K562 (cell line): ENCODE results near the gene CMBL. TPM values are rescaled to one million over a fixed set of nuclear protein-coding genes. Genes with fewer than 3 reads are reported as not detected.
A peak's percentile ranks its signal among the peaks of the same experiment; 100 is the strongest.

Experiments used
- AFF1 ChIP-seq, 2 experiments: fragments of 450-650 bp; IDR thresholded peaks; 2 replicates each; pipeline ENCODE4 v1.6.1; 2018; ENCODE audit warnings: mild to moderate bottlenecking in 2 of 2, low read depth in 1 of 2; ENCODE audit not compliant: partially characterized antibody in 2 of 2
- ETV1 ChIP-seq: fragments of 450-650 bp; conservative IDR thresholded peaks from 2 replicates; pipeline ENCODE4 v1.6.1; 2016; ENCODE audit warnings: missing genetic modification characterization, control low read depth, low read depth, missing compliant biosample characterization
- KAT2B ChIP-seq: IDR thresholded peaks from one replicate; pipeline ENCODE4 v1.6.1; 2012; ENCODE audit warnings: low read depth, mild to moderate bottlenecking, control low read depth, inconsistent platforms, low read length, moderate library complexity
- PCBP1 ChIP-seq: fragments of 200-400 bp; formaldehyde crosslinking; IDR thresholded peaks from 2 replicates; pipeline ENCODE4 v1.6.1; 2018; ENCODE audit warnings: mild to moderate bottlenecking, low read depth, low read length; ENCODE audit not compliant: poor library complexity, severe bottlenecking
- POLR2AphosphoS2 ChIP-seq: IDR thresholded peaks from 2 replicates; pipeline ENCODE4 v1.6.1; 2012; ENCODE audit warnings: low read length, improper control_type of control experiment
- PTBP1 ChIP-seq: fragments of 200-400 bp; formaldehyde crosslinking; IDR thresholded peaks from 2 replicates; pipeline ENCODE4 v1.6.1; 2017; ENCODE audit warnings: low read depth, low read length
- SOX6 ChIP-seq: fragments of 450-650 bp; IDR thresholded peaks from 2 replicates; pipeline ENCODE4 v1.6.1; 2014; ENCODE audit warnings: mild to moderate bottlenecking
- SRSF9 ChIP-seq: fragments of 200-400 bp; formaldehyde crosslinking; IDR thresholded peaks from 2 replicates; pipeline ENCODE4 v1.6.1; 2017; ENCODE audit warnings: low read depth, low read length, borderline replicate concordance
- ZNF780A ChIP-seq: fragments of 250-450 bp; sonication (Bioruptor Pico); IDR thresholded peaks from 2 replicates; pipeline ENCODE4 v1.5.0; 2021; ENCODE audit warnings: mild to moderate bottlenecking
- polyA plus RNA-seq, 8 experiments: library from polyadenylated mRNA; depleted of rRNA in 4 of 8; stranded (reverse) in 5 of 8; unstranded in 3 of 8; fragments of >200 nt; fragmentation: Nextera tagmentation in 2 of 8; fragmentation: Illumina TruSeq in 1 of 8; extraction: Ambion mirVana in 2 of 8; extraction: Trizol in 1 of 8; gene quantifications; 2 replicates each; pipeline versions ENCODE4 v1.2.1 to v1.2.3, GENCODE V29; 2011 to 2014; ENCODE audit warnings: inconsistent platforms in 1 of 8, missing spikeins in 1 of 8
- total RNA-seq, 7 experiments: library from RNA; depleted of rRNA in 6 of 7; stranded (reverse); fragments of >200 nt in 6 of 7; fragmentation: Illumina TruSeq in 2 of 7; extraction: Trizol in 2 of 7; gene quantifications; 2 replicates each; pipeline versions ENCODE4 v1.2.1 to v1.2.3, GENCODE V29; 2011 to 2021; ENCODE audit warnings: low replicate concordance in 1 of 7

The CMBL gene
- total and polyA plus RNA-seq, 9 of the 15 experiments (the other 6 are each of a cell fraction or from before 2014, with no cell fraction given) = 22.6 to 192 (median 71.1) TPM

- TF ChIP-seq POLR2AphosphoS2 (no peak), KAT2B (no peak), PCBP1 (no peak), PTBP1 (no peak), SRSF9 (no peak), ZNF780A (CRISPR knock-in tag) (no peak), SOX6 (peak; percentile 13; the same call in 1 of the 2 replicates), ETV1 (tag) (peak; percentile 65; the same call in 1 of the 2 replicates), AFF1 (IDR thresholded peaks at IDR 0.05; ENCODE audit: low read depth in 1 of 2, partially characterized antibody in 2 of 2) (no peak)
Measured at GRCh38 chr5:10262121-10262774, 45.5 kb downstream of the CMBL start (continued).
